SK-N-SH treated with all-trans-retinoic acid at 6 μM for 48 hours (cell line): ENCODE data around the gene KIF14.

Experiments used
- ATAC-seq: fragments of 200-7000 bp; cut with Tn5 transposase; 3 replicates; pipeline ENCODE4 v1.9.1; 2020; ENCODE audit warnings: mild to moderate bottlenecking, moderate library complexity
- ARNTL ChIP-seq: fragments of 450-650 bp; formaldehyde crosslinking; IDR thresholded peaks from 2 replicates; pipeline ENCODE4 v1.5.0; 2020; ENCODE audit warnings: low read depth, mild to moderate bottlenecking, moderate library complexity, borderline replicate concordance
- BACH2 ChIP-seq: fragments of 250-450 bp; sonication (Bioruptor Pico); IDR thresholded peaks from 2 replicates; pipeline ENCODE4 v1.9.0; 2021; ENCODE audit warnings: mild to moderate bottlenecking, borderline replicate concordance
- CREB5 ChIP-seq: fragments of 250-450 bp; sonication (Bioruptor Pico); IDR thresholded peaks from 2 replicates; pipeline ENCODE4 v1.5.1; 2020; ENCODE audit warnings: low read depth, mild to moderate bottlenecking, moderate library complexity
- CSDC2 ChIP-seq: fragments of 250-450 bp; sonication (Bioruptor Pico); IDR thresholded peaks from 2 replicates; pipeline ENCODE4 v1.5.0; 2020; ENCODE audit warnings: mild to moderate bottlenecking, moderate library complexity
- CSRNP3 ChIP-seq: fragments of 250-450 bp; sonication (Bioruptor Pico); IDR thresholded peaks from 2 replicates; pipeline ENCODE4 v1.5.1; 2021; ENCODE audit warnings: mild to moderate bottlenecking, moderate library complexity
- ESRRG ChIP-seq: fragments of 250-450 bp; sonication (Bioruptor Pico); IDR thresholded peaks from 2 replicates; pipeline ENCODE4 v1.6.1; 2021; ENCODE audit warnings: mild to moderate bottlenecking
- GLIS3 ChIP-seq: fragments of 250-450 bp; sonication (Bioruptor Pico); IDR thresholded peaks from 2 replicates; pipeline ENCODE4 v1.5.0; 2020; ENCODE audit warnings: mild to moderate bottlenecking, moderate library complexity
- ISL1 ChIP-seq: fragments of 250-450 bp; sonication (Bioruptor Pico); IDR thresholded peaks from 2 replicates; pipeline ENCODE4 v2.1.2; 2022; ENCODE audit warnings: mild to moderate bottlenecking, moderate library complexity
- OSR1 ChIP-seq: fragments of 250-450 bp; sonication (Bioruptor Pico); IDR thresholded peaks from 2 replicates; pipeline ENCODE4 v1.8.0; 2022; ENCODE audit warnings: moderate library complexity, mild to moderate bottlenecking, inconsistent platforms
- PATZ1 ChIP-seq: fragments of 250-450 bp; sonication (Bioruptor Pico); IDR thresholded peaks from 2 replicates; pipeline ENCODE4 v1.8.0; 2020; ENCODE audit warnings: mild to moderate bottlenecking, moderate library complexity, borderline replicate concordance
- POU6F1 ChIP-seq: fragments of 250-450 bp; sonication (Bioruptor Pico); IDR thresholded peaks from 2 replicates; pipeline ENCODE4 v1.8.0; 2021; ENCODE audit warnings: low read depth, mild to moderate bottlenecking, moderate library complexity, borderline replicate concordance
- PPARA ChIP-seq: fragments of 250-450 bp; sonication (Bioruptor Pico); IDR thresholded peaks from 2 replicates; pipeline ENCODE4 v1.5.0; 2020; ENCODE audit warnings: mild to moderate bottlenecking, borderline replicate concordance
- RARB ChIP-seq: fragments of 250-450 bp; sonication (Bioruptor Pico); IDR thresholded peaks from 2 replicates; pipeline ENCODE4 v1.8.0; 2021; ENCODE audit warnings: mild to moderate bottlenecking, moderate library complexity
- SNAI2 ChIP-seq: fragments of 250-450 bp; sonication (Bioruptor Pico); IDR thresholded peaks from 2 replicates; pipeline ENCODE4 v1.5.0; 2020; ENCODE audit warnings: mild to moderate bottlenecking, moderate library complexity
- TCF4 ChIP-seq: fragments of 250-450 bp; sonication (Bioruptor Pico); IDR thresholded peaks from 2 replicates; pipeline ENCODE4 v1.8.0; 2021; ENCODE audit warnings: mild to moderate bottlenecking, moderate library complexity, borderline replicate concordance
- TOX ChIP-seq: fragments of 250-450 bp; sonication (Bioruptor Pico); IDR thresholded peaks from 2 replicates; pipeline ENCODE4 v1.8.0; 2021; ENCODE audit warnings: mild to moderate bottlenecking, moderate library complexity, borderline replicate concordance
- TSHZ2 ChIP-seq: fragments of 250-450 bp; sonication (Bioruptor Pico); IDR thresholded peaks from 2 replicates; pipeline ENCODE4 v1.5.0; 2020; ENCODE audit warnings: mild to moderate bottlenecking, moderate library complexity
- ZC3H10 ChIP-seq: fragments of 250-450 bp; sonication (Bioruptor Pico); IDR thresholded peaks from 2 replicates; pipeline ENCODE4 v1.5.1; 2021; ENCODE audit warnings: mild to moderate bottlenecking, moderate library complexity
- ZFP3 ChIP-seq: fragments of 250-450 bp; sonication (Bioruptor Pico); IDR thresholded peaks from 2 replicates; pipeline ENCODE4 v1.5.0; 2020; ENCODE audit warnings: mild to moderate bottlenecking, moderate library complexity
- ZFP30 ChIP-seq: fragments of 450-650 bp; formaldehyde crosslinking; IDR thresholded peaks from 2 replicates; pipeline ENCODE4 v1.5.0; 2022; ENCODE audit warnings: mild to moderate bottlenecking, moderate library complexity
- ZNF565 ChIP-seq: fragments of 450-650 bp; formaldehyde crosslinking; conservative IDR thresholded peaks from 2 replicates; pipeline ENCODE4 v1.5.0; 2020; ENCODE audit warnings: low read depth, mild to moderate bottlenecking, moderate library complexity
- ZNF70 ChIP-seq: fragments of 450-650 bp; formaldehyde crosslinking; IDR thresholded peaks from 2 replicates; pipeline ENCODE4 v1.5.0; 2020; ENCODE audit warnings: mild to moderate bottlenecking, moderate library complexity
- ZNF8 ChIP-seq: fragments of 450-650 bp; formaldehyde crosslinking; IDR thresholded peaks from 2 replicates; pipeline ENCODE4 v1.5.0; 2020; ENCODE audit warnings: mild to moderate bottlenecking, moderate library complexity

The KIF14 gene

GRCh38 chr1:200644021-200644420 lies 23.5 kb upstream of the KIF14 start:
- ATAC-seq: no peak
- TF ChIP-seq BACH2 (CRISPR knock-in tag): no peak
- no peak for TF ChIP-seq SNAI2 (CRISPR knock-in tag)
- TF ChIP-seq OSR1 (CRISPR knock-in tag): no peak
- TF ChIP-seq ZC3H10 (CRISPR knock-in tag): no peak
- TF ChIP-seq PPARA (CRISPR knock-in tag): no peak
- no peak for TF ChIP-seq TSHZ2 (CRISPR knock-in tag)
- no peak for TF ChIP-seq PATZ1 (CRISPR knock-in tag)
- TF ChIP-seq ZFP3: no peak
- TF ChIP-seq ESRRG (CRISPR knock-in tag): no peak

GRCh38 chr1:200642481-200642880 lies 21.9 kb upstream of the KIF14 start:
- no peak for ATAC-seq
- TF ChIP-seq GLIS3 (CRISPR knock-in tag): no peak
- no peak for TF ChIP-seq TOX
- no peak for TF ChIP-seq ZC3H10 (CRISPR knock-in tag)
- TF ChIP-seq SNAI2 (CRISPR knock-in tag): no peak
- TF ChIP-seq POU6F1 (CRISPR knock-in tag): no peak
- TF ChIP-seq ARNTL (CRISPR knock-in tag): no peak
- no peak for TF ChIP-seq CSDC2 (CRISPR knock-in tag)
- TF ChIP-seq ZNF70 (CRISPR knock-in tag): no peak
- TF ChIP-seq RARB: no peak
- TF ChIP-seq TCF4: no peak
- no peak for TF ChIP-seq ZNF565 (CRISPR knock-in tag)
- TF ChIP-seq PATZ1 (CRISPR knock-in tag): no peak
- no peak for TF ChIP-seq PPARA (CRISPR knock-in tag)
- TF ChIP-seq ZNF8 (CRISPR knock-in tag): no peak
- TF ChIP-seq ISL1 (CRISPR knock-in tag): no peak
- no peak for TF ChIP-seq CSRNP3 (CRISPR knock-in tag)
- no peak for TF ChIP-seq CREB5 (CRISPR knock-in tag)
- no peak for TF ChIP-seq ZFP30
- TF ChIP-seq, all 23 proteins: peak for 0
